ENCODE results near the gene NYAP1.
"Not testable (repeated sequence)": the region's sequence is repeated elsewhere in the genome, so short reads cannot be mapped to it uniquely, and the experiment has no call there.

The NYAP1 gene

GRCh38 chr7:100519580-100519979 is 35.9 kb downstream of the NYAP1 start:
- Mint-ChIP-seq H3K9me3 (no peaks in the 10 kb centered on the region), H3K4me3 (no peak overlapping the region), H3K4me1 (peaks cover 12% of the 10 kb centered on the region), H3K27me3 (ENCODE audit: low read depth) (no peaks in the 10 kb centered on the region), H3K36me3 (ENCODE audit: low read depth) (no peaks in the 10 kb centered on the region), H3K27ac (no peak overlapping the region)
- no peak for TF ChIP-seq CTCF (IDR thresholded peaks at IDR 0.05; ENCODE audit: unreplicated experiment in 3 of 3)

- TF ChIP-seq CTCF (IDR thresholded peaks at IDR 0.05; ENCODE audit: unreplicated experiment in 3 of 3) = no peak
- Mint-ChIP-seq H3K9me3 (peaks cover 3% of the 10 kb centered on the region), H3K4me1 (peaks cover 9% of the 10 kb centered on the region), H3K36me3 (ENCODE audit: low read depth) (no peaks in the 10 kb centered on the region), H3K4me3 (no peak overlapping the region), H3K27me3 (ENCODE audit: low read depth) (no peaks in the 10 kb centered on the region), H3K27ac (no peak overlapping the region)
Measured at GRCh38 chr7:100520138-100520537, 36.4 kb downstream of the NYAP1 start.

- H3K4me1 Mint-ChIP-seq = peaks cover 4% of the 10 kb centered on the region
- H3K27me3 Mint-ChIP-seq (ENCODE audit: low read depth) = no peaks in the 10 kb centered on the region
- H3K27ac Mint-ChIP-seq = no peak overlapping the region
- H3K4me3 Mint-ChIP-seq = no peak overlapping the region
- TF ChIP-seq CTCF (IDR thresholded peaks at IDR 0.05; ENCODE audit: unreplicated experiment in 3 of 3) = no peak
- H3K9me3 Mint-ChIP-seq = peaks cover 6% of the 10 kb centered on the region
- H3K36me3 Mint-ChIP-seq (ENCODE audit: low read depth) = no peaks in the 10 kb centered on the region
Measured at GRCh38 chr7:100521076-100521475, 37.3 kb downstream of the NYAP1 start.

- H3K36me3 Mint-ChIP-seq (ENCODE audit: low read depth) = not testable (repeated sequence)
Measured at GRCh38 chr7:100521909-100522593, 38.3 kb downstream of the NYAP1 start.

GRCh38 chr7:100523192-100523591 is 39.5 kb downstream of the NYAP1 start:
- not testable (repeated sequence) for H3K36me3 Mint-ChIP-seq (ENCODE audit: low read depth); H3K9me3 Mint-ChIP-seq; H3K4me1 Mint-ChIP-seq; H3K4me3 Mint-ChIP-seq; H3K27ac Mint-ChIP-seq; H3K27me3 Mint-ChIP-seq (ENCODE audit: low read depth)

More at GRCh38 chr7:100521909-100522593, 38.3 kb downstream of the NYAP1 start:
- H3K4me3 Mint-ChIP-seq; H3K27me3 Mint-ChIP-seq (ENCODE audit: low read depth); H3K9me3 Mint-ChIP-seq; H3K27ac Mint-ChIP-seq; H3K4me1 Mint-ChIP-seq: not testable (repeated sequence)

- H3K9me3 Mint-ChIP-seq; H3K36me3 Mint-ChIP-seq (ENCODE audit: low read depth): not testable (repeated sequence)
Measured at GRCh38 chr7:100528108-100528866, 44.6 kb downstream of the NYAP1 start.

GRCh38 chr7:100532165-100533022 is 48.7 kb downstream of the NYAP1 start:
- Mint-ChIP-seq H3K4me3 (no peak overlapping the region), H3K4me1 (no peaks in the 10 kb centered on the region), H3K9me3 (no peaks in the 10 kb centered on the region), H3K27me3 (ENCODE audit: low read depth) (peaks cover 4% of the 10 kb centered on the region), H3K27ac (no peak overlapping the region), H3K36me3 (ENCODE audit: low read depth) (no peaks in the 10 kb centered on the region)
- no peak for TF ChIP-seq CTCF (IDR thresholded peaks at IDR 0.05; ENCODE audit: unreplicated experiment in 3 of 3)

More at GRCh38 chr7:100528108-100528866, 44.6 kb downstream of the NYAP1 start:
- not testable (repeated sequence) for H3K4me3 Mint-ChIP-seq; H3K4me1 Mint-ChIP-seq; H3K27me3 Mint-ChIP-seq (ENCODE audit: low read depth); H3K27ac Mint-ChIP-seq

- H3K27ac Mint-ChIP-seq; H3K4me3 Mint-ChIP-seq; H3K9me3 Mint-ChIP-seq; H3K36me3 Mint-ChIP-seq (ENCODE audit: low read depth); H3K27me3 Mint-ChIP-seq (ENCODE audit: low read depth): not testable (repeated sequence)
- H3K4me1 Mint-ChIP-seq = peaks cover 10% of the 10 kb centered on the region
Measured at GRCh38 chr7:100535982-100536381, 52.3 kb downstream of the NYAP1 start.

GRCh38 chr7:100536695-100537094 is 53.0 kb downstream of the NYAP1 start:
- peaks cover 15% of the 10 kb centered on the region for H3K4me1 Mint-ChIP-seq
- not testable (repeated sequence) for H3K36me3 Mint-ChIP-seq (ENCODE audit: low read depth)

More at GRCh38 chr7:100536695-100537094, 53.0 kb downstream of the NYAP1 start:
- not testable (repeated sequence) for H3K27ac Mint-ChIP-seq; H3K9me3 Mint-ChIP-seq; H3K27me3 Mint-ChIP-seq (ENCODE audit: low read depth)
- peak overlapping the region in 1 of 3 experiments; percentile 44 for H3K4me3 Mint-ChIP-seq
